GM11168 (cell line): ENCODE data around the gene PIPOX.

ENCODE experiments used
- in situ Hi-C: fragments of 300-500 bp; cut with MboI; formaldehyde crosslinking; loops from one replicate; pipeline ENCODE4 v1.12.0; 2022; ENCODE audit warnings: low sequenced_read_pairs; ENCODE audit not compliant: unreplicated experiment

The PIPOX gene

DNA sequence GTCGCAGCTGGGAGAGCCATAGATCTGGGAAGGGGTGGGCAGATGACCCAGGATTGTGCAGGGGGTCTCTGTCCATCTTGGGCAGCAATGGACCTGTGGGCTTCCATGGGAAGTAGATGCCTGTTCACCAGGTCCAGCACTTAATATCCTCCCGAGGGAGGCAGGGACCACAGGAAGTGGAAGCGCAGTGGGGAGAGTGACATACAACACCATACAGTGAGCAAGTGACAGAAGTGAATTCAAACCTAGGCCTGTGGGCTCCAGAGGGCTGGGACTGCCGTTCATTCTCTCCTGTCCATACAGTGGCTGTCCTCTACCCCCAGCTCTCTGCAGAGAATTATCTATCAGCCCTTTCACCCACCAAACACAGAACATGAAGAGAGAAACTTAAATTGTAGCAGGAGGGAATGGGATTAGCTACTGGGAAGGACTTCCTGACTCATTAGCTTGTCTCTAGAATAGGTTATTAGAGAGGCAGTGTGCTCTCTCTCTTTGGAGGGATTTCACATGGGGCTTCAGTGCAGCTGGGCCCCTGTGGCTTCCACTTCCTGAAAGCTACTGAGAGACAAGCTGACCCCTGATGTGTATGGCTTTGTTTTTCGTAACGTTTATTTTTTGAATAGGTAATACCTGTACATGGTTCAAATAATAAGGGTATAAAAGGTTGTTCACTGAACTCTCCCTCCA is 24.0 kb upstream of the PIPOX start:
- in situ Hi-C loops = no loop called here

DNA sequence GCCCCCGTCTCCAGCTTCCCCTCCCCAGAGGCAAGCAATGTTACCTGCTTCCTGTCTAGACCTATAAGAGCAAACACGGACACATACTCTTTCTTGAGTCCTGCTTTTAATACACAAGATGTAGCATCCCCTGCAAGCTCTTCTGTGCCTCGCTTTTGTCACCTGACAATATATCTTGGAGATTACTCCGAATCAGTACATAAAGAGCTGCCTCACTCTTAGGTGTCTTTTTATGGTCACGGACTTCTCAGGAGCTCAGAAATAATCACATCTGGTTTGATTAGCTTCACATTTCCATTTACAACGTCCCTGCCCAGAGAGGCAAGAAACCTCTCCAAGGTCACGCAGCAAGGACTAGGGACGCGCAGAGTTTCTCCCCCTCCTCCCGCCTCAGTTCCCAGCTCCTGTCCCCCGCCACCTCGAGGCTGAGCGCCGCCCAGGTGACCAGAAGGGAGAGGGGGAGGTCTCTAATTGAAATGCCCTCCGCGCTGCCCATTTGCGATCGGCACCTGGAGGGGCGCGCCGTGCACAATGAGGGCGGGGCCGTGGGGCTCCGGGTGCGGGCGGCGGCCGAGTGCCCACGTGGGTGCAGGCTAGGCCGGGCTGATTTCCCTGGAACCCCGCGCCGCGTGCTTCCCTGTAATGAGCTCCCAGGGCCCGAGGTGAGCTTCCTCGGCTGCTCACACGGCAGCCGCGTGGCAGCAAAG is 23.3 kb upstream of the PIPOX start:
- in situ Hi-C loops = no loop called here

DNA sequence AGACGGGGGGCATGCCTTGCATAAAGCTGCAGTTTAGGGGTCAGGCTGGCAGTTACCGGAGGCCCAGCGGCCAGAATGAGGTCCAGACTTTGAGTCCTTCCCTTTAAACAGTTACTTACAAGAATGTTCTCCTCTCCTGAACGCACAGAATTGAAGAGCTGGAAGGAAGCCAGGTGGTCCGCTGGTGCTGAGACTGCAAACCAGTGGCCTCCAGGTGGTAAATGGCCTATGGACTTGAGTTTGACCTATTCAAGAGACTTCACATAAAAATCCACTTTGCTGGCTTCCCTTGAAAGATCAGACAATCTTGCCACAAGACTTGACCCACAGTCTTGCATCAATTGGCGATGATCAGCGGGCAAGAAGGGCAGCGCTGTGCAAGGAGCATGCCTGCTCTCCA is 22.4 kb upstream of the PIPOX start:
- in situ Hi-C loops = no loop called here

DNA sequence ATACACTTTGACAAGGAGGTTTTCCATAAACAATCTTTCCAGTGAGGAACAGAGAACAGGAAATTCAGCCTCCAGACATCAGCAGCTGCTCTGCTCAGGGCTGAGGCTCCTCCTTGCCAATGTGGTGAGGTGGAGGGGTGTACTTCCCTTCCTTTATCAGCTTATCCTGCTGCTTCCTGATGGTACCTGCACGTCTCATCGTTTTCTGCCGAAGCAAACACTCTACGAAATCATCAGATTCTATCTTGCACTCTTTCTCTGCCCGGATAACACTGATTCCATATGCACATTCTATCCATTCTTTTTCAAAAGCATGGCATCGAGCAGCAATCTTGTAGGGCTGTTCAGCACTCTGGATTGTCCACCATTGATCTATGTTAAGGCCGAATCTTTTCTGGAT is 21.7 kb upstream of the PIPOX start:
- in situ Hi-C loops = no loop called here

DNA sequence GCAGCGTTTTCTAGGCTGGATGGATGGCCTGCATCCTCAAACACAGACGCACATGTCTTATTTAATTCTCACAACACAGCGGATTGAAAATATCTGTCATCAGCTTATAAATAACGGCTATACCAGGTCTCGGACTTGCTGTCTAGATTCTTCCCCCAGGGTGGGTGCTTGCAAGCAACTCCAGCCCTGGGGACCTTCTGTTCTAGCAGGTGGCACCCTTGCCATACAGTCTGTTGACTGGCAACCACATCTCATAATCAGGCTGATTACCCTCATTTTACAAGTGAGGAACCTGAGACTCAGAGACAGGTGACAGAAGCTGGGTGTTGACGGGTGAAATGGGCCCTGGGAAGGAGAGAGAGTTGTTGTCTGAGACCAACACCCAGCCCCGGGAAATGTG is 20.9 kb upstream of the PIPOX start:
- in situ Hi-C loops = no loop called here

DNA sequence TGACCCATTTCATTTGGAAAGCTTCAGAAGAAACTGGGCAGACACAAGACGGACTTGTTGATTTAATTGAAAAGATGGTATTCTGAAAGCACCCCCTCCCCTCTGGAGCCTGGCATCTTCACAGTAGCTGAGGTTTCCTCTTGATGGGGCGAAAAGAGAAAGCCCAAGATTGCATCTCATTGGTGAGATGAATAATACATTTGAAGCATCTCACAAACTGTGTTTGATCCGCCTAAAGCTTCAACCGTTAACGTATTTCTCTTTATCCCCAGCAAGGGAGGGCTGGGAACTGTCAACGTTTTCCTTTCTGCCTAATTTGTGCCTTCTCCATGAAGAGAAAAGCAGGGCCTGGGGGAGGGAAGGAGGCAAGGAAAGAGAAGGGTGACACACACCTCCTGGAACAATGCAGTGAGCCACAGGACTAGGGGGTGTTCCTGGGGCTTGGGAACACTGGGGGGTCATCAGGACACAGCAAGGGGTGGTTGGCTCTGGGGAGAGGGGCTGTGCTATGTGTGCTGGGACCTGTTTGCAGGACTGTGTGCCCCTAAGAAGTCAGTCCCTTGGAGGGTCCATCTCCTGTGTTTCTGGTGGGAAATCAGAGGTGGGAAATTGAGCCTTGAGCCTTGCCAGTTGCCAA is 18.5 kb upstream of the PIPOX start:
- in situ Hi-C loops = no loop called here

DNA sequence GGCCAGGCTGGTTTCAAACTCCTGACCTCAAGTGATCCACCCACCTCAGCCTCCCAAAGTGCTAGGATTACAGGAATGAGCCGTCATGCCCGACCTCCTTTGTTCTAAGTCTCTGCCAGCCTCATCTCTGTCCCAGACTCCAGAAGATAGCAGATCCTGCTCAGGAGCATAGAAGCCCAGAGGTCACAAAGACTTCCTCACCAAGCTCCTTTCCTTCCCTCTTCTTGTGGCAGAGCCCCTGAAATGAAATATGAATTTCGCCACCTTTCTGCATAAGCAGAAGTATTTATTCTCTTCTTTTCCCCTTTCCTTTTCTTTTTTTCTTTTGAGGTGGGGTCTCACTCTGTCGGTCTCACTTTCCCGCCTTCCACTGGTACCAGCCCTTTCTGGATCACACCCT is 11.5 kb upstream of the PIPOX start:
- in situ Hi-C loops = no loop called here

DNA sequence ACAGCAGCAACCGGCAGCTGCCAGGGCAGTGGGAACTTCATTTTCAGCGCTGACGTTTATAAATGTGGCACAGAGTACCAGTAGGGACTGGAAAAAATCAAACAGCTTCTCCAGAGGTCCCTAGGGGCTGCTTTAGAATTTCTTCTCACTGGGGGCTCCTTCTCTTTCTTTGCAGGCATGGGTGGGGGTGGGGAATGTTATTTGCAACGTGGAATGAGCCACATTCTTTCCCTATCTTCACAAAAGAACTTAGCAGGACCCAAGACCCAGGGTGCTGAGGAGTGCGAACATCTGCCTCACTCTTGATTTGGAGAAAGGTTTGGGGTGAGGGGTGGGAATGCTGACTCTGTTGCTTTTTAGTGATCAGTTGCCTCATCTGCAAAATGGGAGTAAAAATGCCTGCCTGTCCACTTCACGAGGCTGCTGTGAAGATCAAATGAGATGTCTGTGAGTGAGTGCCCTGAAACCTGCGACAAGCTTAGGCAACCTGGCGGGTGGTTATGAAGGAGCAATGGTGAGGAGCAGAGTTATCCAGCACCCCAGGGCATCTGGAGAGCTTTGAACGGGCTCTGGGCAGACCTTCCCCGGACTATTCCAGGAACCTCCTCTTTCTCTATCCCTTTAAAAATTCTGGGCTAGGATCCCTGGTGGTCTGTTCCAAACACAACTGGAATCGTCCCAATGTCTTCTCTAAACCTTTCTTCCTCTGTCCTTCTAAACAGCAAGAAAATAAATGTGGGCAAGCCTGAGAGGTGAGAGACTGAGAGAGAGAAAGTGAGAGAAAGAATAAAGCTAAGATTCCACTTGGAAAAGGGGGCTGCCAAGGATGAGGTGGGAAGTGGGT is 10.7 kb upstream of the PIPOX start:
- in situ Hi-C loops = no loop called here

DNA sequence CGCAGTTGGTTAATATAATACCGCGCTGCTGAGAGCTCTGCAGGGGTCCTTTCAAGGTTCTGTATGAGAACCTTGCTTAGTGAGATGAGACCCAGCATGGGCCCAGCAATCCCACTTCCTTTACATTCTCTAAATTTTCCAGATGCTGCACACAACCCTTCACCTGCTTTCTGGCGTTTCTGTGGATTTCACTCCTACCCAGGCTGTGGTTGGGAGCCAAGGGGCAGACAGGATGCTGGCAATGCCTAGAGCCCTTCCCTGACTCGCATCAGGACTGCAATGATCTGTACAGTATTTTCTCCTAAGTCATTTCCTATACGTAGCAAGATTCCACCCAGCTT is 10.1 kb upstream of the PIPOX start:
- in situ Hi-C loops = no loop called here

DNA sequence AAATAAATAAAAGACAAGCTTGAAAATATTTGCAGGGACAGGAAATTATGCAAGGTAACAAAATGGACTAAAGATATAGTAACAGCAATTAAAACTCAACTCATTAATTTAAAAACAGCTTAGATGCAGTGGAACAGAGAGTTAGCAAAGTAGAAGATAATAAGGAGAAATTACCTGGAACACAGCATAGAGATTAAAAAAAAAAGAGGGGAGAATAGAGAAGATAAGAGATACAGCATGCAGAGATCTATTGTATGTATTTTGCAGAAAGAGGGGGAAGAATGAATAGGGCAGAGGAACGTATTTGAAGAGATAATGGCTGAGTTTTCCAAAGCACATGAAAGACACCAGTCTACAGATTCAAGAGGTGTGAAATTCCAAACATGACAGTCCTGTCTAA is 8.4 kb upstream of the PIPOX start:
- in situ Hi-C loops = no loop called here

DNA sequence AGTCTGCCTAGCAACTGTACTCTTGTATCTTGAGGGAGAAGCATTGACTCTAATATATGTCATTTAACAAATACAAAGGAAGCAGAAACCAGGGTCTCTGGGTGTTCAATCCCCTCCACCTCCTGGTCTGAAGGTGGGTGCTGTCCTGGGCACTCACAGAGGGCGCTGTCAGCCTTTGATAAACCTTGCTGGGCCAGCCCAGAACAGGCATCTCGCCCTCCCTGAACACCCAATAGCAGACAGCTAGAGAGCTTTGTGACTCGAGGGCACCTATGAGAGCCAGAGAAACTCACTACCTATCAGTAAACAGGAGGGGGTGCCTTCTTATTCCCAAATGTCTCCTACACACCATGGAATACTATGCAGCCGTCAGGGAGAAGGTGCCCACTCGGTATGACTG is 6.4 kb upstream of the PIPOX start:
- in situ Hi-C loops = no loop called here

DNA sequence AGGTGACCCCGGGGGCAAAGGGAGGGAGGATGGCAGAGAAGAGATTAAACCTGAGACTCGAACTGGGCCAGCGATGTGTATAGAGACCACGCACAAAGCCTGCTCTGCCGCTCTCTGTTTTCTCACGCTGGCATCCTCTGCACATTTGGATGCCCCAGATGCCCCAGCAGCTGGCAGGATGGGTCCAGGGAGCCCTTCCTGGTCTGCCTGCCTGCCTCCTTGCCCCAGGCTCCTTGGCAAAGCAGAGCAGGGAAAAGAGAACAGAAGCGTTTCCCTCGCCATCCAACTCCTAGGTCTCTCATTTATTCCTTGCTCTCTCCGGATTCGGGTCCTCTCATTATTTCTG is 5.2 kb upstream of the PIPOX start:
- in situ Hi-C loops = no loop called here

DNA sequence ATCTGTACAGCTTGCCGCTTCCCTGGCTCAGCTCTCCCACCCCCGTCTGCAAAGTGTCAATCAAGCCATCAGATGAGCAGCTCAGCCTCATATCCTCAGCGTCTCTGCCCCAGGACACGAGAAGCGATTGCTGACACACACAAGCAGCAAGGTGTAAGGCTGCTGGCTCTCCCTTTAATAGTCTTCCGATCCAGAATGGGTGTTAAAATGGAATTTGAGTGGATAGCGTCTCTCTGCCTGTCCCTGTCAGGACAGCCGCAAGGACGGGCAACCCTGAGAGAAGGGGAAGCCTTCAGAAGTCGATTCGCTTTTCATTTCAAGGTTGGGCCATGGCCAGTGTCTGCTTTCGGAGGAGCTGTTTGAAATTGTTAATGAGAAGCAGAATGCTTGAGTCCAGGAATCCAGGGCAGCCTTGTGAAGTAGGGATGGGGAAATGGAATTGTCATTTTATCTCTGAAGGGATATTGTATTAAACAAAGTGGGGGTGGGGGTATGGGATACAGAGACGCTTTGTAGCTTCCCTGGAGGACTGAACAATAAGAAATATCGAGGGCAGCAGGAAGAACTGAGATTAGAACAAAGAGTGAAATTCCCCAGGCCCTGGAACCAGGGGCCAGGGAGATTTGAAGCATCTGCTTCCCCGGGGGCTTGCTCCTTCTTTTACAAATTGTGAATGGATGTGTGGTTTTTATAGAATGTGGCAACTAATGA is 4.7 kb upstream of the PIPOX start:
- in situ Hi-C loops = no loop called here

DNA sequence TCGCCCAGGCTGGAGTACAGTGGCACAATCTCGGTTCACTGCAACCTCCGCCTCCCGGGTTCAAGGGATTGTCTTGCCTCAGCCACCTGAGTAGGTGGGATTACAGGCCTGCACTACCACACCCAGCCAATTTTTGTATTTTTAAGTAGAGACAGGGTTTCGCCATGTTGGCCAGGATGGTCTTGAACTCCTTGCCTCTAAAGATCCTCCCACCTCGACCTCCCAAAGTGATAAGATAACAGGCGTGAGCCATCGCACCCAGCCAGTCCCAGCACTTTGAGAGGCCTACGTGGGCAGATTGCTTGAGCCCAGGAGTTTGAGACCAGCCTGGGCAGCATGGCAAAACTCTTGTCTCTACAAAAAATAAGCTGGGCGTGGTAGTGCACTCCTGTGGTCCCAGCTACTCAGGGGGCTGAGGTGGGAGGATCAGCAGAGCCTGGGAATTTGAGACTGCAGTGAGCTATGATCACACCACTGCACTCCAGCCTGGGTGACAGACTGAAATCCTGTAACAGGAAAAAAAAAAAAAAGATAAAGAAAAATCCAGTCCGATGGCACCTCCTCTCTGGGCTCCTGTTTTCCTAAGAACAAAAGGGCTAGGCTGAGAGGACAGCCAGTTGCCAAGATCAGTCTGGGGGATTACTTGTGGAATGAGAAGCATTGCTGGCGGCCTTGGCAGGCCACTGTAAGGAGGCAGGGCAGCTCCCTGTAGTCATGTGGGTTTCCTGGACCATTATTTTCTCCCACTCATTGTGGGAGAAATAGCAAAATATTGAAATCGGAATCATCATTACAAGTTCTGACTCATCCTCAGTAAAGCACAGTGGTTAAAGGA is 3.0 kb upstream of the PIPOX start:
- in situ Hi-C loops = no loop called here

DNA sequence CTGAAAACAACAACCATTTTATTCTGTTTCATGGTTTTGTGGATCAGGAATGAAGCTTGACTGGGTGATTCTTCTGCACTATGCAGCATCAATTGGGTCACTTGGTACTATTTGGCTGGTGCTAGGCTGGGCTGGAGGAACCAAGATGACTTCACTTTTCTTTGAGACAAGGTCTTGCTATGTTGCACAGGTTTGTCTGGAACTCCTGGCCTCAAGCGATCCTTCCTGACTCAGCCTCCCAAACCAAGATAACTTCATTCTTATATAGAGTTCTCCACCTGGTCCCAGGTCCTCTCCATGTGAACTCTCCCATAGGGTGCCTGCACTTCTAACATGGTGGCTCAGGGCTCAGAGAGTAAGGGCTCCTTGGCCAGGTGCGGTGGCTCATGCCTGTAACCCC is 1.9 kb upstream of the PIPOX start:
- in situ Hi-C loops = no loop called here

DNA sequence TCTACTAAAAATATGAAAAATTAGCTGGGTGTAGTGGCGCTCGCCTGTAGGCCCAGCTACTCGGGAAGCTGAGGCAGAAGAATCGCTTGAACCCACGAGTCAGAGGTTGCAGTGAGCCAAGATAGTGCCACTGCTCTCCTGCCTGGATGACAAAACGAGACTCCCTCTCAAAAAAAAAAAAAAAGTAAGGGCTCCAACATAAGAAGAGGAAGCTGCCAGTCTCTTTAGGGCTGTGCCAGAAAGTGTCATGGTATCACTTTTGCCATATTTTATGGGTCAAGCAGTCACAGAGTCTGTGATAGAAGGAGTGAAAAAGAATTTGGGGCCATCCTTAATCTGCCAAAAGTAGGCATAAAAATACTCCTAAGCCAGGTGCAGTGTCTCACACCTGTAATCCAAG is 1.4 kb upstream of the PIPOX start:
- in situ Hi-C loops = no loop called here

DNA sequence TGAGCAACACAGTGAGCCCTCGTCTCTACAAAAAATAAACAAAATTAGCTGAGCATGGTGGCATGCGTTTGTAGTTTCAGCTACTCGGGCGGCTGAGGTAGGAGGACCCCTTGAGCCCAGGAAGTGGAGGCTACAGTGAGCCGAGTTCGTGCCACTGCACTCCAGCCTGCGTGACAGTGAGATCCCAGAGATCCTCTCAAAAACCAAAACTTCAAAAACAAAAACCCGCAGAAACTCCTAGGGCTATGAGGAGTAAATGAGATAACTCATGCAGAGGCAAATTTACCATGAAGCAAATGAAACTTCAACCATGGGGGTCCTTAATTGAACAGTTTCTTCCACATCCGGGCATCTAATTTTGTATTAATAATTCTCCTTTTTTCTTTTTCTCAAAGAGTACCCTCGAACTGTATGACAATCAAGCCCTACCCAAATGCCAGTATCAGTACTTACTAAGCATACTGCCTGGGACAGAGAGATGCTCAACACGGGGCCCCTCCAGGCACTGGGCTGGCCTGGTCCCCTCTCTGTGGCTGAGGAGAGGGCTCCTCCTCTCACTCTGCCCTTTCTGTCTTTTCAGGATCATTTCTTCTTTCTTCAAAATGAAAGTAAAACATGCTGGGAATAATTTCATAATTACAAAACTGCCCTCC is 789 bp upstream of the PIPOX start:
- in situ Hi-C loops = no loop called here

DNA sequence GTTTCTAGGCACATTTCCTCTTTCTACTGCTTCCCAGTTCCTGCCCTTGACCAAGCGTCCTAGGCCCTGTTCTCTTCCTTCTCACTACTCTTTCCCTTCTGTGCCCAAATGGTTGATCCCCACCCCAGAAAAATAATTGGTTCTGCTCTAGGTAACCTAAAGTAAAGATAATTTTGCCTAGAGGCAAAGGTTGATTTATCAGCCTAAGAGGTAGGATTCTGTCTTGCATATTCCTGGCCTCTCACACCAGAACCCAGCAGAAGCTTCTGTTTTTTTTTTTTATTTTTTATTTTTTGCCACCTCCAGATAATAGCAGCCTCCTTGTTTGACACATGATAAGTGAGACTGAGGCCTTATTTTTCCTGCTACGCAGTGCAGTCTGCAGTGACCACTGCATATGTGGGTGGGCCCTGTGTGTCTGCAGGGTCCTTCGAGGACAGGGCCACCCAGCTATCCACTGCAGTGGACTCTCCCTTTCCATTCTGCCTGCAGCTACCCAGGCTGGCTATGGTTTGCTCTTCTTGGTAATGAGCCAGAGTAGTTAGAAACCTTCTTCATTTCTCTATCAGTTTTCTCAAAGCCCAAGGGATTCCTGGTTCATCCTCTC is 701 bp downstream of the PIPOX start:
- in situ Hi-C loops = no loop called here

DNA sequence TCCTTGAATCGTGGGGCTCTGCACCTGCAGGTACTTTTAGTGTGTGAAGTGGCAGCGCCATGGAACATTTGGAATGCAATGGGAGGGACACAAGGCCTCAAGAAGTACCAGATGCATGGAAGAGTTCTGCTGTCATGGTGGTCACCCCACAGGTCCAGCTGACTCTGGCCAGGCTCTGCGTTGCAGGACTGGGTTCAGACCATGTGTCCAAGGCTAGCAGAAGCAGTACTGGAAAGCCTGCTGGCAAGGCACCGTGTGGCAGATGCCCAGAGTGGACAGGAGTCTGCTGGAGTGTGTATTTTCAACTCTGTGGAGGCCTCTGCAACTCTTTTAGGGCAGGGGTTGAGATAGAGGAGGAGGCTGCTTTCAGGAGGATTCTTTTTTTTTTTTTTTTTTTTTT is 2.1 kb downstream of the PIPOX start:
- in situ Hi-C loops = no loop called here
